Retinal pigment epithelial cell (primary cell): ENCODE results near the gene DOCK7.

Experiments
- DNase-seq: peaks from one replicate; pipeline ENCODE4 v3.0.0-alpha.2; 2010; ENCODE audit warnings: low read depth
- H3K4me3 ChIP-seq: 2 replicates; pipeline ENCODE4 v1.5.1; 2011; ENCODE audit warnings: mild to moderate bottlenecking, low read length, control low read depth, moderate library complexity
- TF ChIP-seq, protein P1 (sequence below): conservative IDR thresholded peaks from 2 replicates; pipeline ENCODE4 v1.5.1; 2011; ENCODE audit warnings: low read depth, low read length, control low read depth, inconsistent platforms

The DOCK7 gene

DNA sequence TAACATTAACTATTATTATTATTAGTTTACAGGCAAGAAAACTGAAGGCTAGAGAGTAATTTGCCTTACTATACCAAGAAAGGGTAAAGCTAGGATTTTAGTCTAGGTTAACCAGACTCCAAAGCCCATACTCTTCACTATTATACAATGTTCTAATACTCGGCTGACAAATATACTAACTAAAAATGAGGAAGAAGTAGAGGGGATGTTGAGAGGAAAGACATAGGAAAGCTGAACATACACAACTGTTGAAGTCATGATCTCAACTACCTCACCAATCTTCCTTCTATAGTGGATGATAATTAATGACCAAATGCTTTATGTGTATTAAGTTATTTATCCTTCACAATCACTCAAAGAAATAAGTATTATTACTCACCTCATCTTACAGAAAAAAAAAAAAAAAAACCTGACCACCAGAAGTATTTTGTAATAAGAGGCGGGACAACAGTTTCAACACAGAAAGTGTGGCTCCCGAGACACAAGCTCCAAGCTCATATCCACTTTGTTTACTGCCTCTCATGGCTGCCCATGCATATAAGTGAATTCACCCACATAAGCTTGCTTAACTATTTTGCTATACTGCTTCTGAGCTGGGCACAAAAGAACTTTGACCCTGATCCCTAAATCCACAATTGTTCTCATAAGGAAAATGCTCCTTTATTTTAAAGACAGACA lies 173.3 kb downstream of the DOCK7 start:
- TF ChIP-seq, protein P1, sequence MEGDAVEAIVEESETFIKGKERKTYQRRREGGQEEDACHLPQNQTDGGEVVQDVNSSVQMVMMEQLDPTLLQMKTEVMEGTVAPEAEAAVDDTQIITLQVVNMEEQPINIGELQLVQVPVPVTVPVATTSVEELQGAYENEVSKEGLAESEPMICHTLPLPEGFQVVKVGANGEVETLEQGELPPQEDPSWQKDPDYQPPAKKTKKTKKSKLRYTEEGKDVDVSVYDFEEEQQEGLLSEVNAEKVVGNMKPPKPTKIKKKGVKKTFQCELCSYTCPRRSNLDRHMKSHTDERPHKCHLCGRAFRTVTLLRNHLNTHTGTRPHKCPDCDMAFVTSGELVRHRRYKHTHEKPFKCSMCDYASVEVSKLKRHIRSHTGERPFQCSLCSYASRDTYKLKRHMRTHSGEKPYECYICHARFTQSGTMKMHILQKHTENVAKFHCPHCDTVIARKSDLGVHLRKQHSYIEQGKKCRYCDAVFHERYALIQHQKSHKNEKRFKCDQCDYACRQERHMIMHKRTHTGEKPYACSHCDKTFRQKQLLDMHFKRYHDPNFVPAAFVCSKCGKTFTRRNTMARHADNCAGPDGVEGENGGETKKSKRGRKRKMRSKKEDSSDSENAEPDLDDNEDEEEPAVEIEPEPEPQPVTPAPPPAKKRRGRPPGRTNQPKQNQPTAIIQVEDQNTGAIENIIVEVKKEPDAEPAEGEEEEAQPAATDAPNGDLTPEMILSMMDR: no peak
- DNase-seq: no peak
- H3K4me3 ChIP-seq: no peak overlapping the region

DNA sequence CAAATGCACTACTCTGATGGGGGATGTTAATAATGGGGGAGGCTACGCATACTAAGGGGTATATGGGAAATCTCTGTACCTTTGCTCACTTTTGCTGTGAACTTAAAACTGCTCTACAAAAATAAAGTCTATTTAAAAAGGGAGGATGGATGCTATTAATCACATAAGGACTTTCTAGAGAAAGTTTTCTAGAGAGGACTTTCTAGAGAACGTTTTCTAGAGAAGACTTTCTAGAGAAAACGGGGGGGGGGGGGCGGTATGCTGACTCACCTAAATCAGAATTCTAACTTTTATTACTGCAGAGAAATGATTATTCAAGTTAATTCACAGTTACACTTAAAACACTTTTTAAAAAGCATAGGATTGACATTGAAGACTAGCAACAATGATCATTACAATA lies 175.2 kb downstream of the DOCK7 start:
- DNase-seq: no peak
- TF ChIP-seq, protein P1: no peak
- H3K4me3 ChIP-seq: no peak overlapping the region

DNA sequence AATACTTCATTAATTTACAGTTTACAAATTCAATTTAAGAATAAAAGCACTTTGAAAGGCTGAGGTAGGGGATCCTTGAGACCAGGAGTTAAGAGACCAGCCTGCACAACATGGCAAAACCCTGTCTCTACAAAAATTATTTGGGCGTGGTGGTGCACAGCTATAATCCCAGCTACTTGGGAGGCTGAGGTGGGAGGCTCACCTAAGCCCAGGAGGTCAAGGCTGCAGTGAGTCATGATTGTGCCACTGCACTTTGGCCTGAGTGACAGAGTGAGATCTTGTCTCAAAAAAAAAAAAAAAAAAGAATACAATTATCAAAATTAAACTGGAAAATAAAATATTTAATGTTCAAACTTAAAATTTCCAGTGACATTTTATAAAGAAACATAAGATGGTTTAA lies 179.2 kb downstream of the DOCK7 start:
- H3K4me3 ChIP-seq: no peak overlapping the region
- DNase-seq: no peak
- TF ChIP-seq, protein P1: no peak

DNA sequence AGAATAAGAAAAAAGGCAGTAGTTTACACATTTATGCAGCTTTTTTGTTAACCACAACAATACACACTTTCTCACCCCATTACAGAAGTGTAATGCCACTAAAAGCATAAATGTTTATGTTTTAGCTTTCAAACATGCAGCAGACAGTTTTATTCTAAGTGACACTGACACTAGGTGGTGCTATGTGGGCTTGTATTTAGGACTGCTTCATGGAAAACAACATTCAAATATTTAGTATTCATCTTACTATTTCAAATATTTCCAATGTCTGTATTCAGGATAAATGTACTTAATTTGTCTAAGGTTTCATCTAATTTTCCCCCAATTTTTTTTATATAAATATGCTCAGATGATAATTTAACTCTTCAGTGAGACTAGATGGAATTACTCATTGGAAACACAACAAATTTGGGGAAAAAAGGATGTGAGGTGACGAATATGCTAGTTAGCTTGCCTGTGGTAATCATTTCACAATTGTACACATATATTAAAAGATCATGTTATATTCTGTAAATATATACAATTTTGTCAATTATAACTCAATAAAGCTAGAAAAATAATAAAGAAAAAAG lies 179.9 kb downstream of the DOCK7 start:
- H3K4me3 ChIP-seq: no peak overlapping the region
- TF ChIP-seq, protein P1: peak; percentile 71
- DNase-seq: peak; percentile 0

DNA sequence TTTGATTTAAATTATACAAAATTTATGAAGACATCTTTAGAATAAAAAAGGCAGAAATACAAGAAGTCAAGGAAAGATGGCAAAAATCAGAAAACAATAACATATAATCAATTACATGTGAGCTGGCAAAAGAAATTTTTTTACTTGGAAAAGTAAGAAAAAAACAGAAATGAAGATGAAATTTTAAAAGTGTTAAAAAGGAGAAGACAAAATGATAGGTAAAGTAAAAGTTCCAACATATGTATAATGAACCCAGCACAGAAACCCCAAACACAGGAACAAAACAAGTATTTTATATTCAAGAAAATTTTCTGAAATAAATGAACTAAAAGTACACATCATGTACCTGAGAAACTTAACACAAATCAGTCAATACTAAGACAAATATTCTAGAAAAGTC lies 188.0 kb downstream of the DOCK7 start:
- TF ChIP-seq, protein P1: no peak
- no peak overlapping the region for H3K4me3 ChIP-seq
- DNase-seq: no peak

DNA sequence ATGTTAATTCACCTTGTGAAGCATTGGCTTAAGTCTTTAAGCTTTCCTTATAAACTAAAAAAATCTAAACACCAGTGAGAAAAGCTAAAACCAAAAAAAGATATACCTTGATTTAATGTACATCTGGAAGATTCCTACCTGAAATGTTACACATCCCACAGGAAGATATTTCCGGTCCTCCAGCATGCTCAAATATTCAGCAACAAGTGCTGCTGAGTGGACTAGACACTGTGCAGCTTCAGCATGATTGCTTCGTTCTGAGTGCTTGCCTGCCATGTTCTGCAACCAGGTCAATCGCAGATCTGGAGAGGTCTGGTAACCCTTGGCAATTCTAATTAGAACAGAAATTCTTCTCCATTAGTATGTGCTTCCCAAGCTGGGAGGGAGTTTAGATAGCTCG lies 194.0 kb downstream of the DOCK7 start:
- TF ChIP-seq, protein P1: no peak
- DNase-seq: no peak
- no peak overlapping the region for H3K4me3 ChIP-seq

GRCh38 chr1:62493656-62494055 lies 194.5 kb downstream of the DOCK7 start:
- DNase-seq: no peak
- TF ChIP-seq, protein P1: no peak
- no peak overlapping the region for H3K4me3 ChIP-seq
